ENCODE results near the gene ACOT9. TPM values are rescaled to one million over a fixed set of nuclear protein-coding genes. Genes with fewer than 3 reads are reported as not detected.

ACOT9 gene
- total RNA-seq, 6 donors from 2014 or later = 40.3 to 54.5 (median 45.1) TPM

- DNase-seq = peak in 1 of 2 donors; percentile 37
- WGBS, 2 donors = 92% methylated on average over 11 of the region's 28 CpGs; no CpG with 5 or more reads in 1 of the 2 donors
Measured at GRCh38 chrX:23766650-23767551, 23.8 kb upstream of the ACOT9 start.

GRCh38 chrX:23765868-23766267, 22.8 kb upstream of the ACOT9 start:
- DNase-seq = peak in 1 of 2 donors; percentile 24
- Histone ChIP-seq H3K36me3 (no peaks in the 10 kb centered on the region), H3K4me3 (no peak overlapping the region), H3K9me3 (no peaks in the 10 kb centered on the region), H3K4me1 (no peaks in the 10 kb centered on the region), H3K27ac (no peak overlapping the region), H3K27me3 (no peaks in the 10 kb centered on the region)
- no peak for ATAC-seq (ENCODE audit: low FRiP score in 2 of 2)
- TF ChIP-seq POLR2A (IDR thresholded peaks at IDR 0.05) (no peak), EP300 (IDR thresholded peaks at IDR 0.05) (no peak), POLR2AphosphoS5 (IDR thresholded peaks at IDR 0.05) (no peak), CTCF (IDR thresholded peaks at IDR 0.05) (no peak)
- WGBS, 2 donors = 92% methylated on average over 16 of the region's 16 CpGs; no CpG with 5 or more reads in 1 of the 2 donors

More at GRCh38 chrX:23766650-23767551, 23.8 kb upstream of the ACOT9 start:
- H3K36me3 ChIP-seq = no peaks in the 10 kb centered on the region
- peak overlapping the region in 2 of 4 donors; percentile 18 to 84 for H3K27ac ChIP-seq
- peak in 1 of 2 donors; percentile 63 for ATAC-seq (ENCODE audit: low FRiP score in 2 of 2)
- TF ChIP-seq POLR2AphosphoS5 (IDR thresholded peaks at IDR 0.05) (no peak), CTCF (IDR thresholded peaks at IDR 0.05) (no peak), POLR2A (IDR thresholded peaks at IDR 0.05) (peak in 1 of 4 donors; percentile 58)
- H3K4me1 ChIP-seq = no peaks in the 10 kb centered on the region
- H3K4me3 ChIP-seq = peak overlapping the region in 1 of 4 donors; percentile 52
- no peaks in the 10 kb centered on the region for H3K9me3 ChIP-seq
- H3K27me3 ChIP-seq = no peaks in the 10 kb centered on the region

- H3K4me3 ChIP-seq = no peak overlapping the region
- H3K27ac ChIP-seq = no peak overlapping the region
- H3K9me3 ChIP-seq = no peaks in the 10 kb centered on the region
- H3K36me3 ChIP-seq = no peaks in the 10 kb centered on the region
- TF ChIP-seq EP300 (IDR thresholded peaks at IDR 0.05) (no peak), CTCF (IDR thresholded peaks at IDR 0.05) (no peak), POLR2A (IDR thresholded peaks at IDR 0.05) (no peak), POLR2AphosphoS5 (IDR thresholded peaks at IDR 0.05) (no peak)
- no peaks in the 10 kb centered on the region for H3K27me3 ChIP-seq
- no peaks in the 10 kb centered on the region for H3K4me1 ChIP-seq
- 94 to 97% methylated on average over 5 of the region's 5 CpGs for WGBS, 2 donors
- ATAC-seq (ENCODE audit: low FRiP score in 2 of 2) = no peak
- DNase-seq = no peak
Measured at GRCh38 chrX:23765449-23765848, 22.4 kb upstream of the ACOT9 start.

- Histone ChIP-seq H3K27me3 (no peaks in the 10 kb centered on the region), H3K4me3 (no peak overlapping the region), H3K9me3 (no peaks in the 10 kb centered on the region), H3K27ac (no peak overlapping the region), H3K4me1 (no peaks in the 10 kb centered on the region), H3K36me3 (no peaks in the 10 kb centered on the region)
- WGBS, 2 donors = 61 to 88% methylated on average over 3 to 4 of the region's 4 CpGs
- ATAC-seq (ENCODE audit: low FRiP score in 2 of 2) (no peak), DNase-seq (no peak)
- TF ChIP-seq POLR2A (IDR thresholded peaks at IDR 0.05) = no peak
- no peak for TF ChIP-seq EP300 (IDR thresholded peaks at IDR 0.05)
- no peak for TF ChIP-seq POLR2AphosphoS5 (IDR thresholded peaks at IDR 0.05)
- TF ChIP-seq CTCF (IDR thresholded peaks at IDR 0.05) = no peak
Measured at GRCh38 chrX:23764188-23764984, 21.3 kb upstream of the ACOT9 start.
